ENCODE results near the gene PIK3R2. TPM values are rescaled to one million over a fixed set of nuclear protein-coding genes. Genes with fewer than 3 reads are reported as not detected.
A peak's percentile ranks its signal among the peaks of the same experiment; 100 is the strongest.

The PIK3R2 gene
- total and polyA plus RNA-seq, 2 of the 8 experiments (the other 6 are each of a cell fraction or from before 2014, with no cell fraction given) = 21.7 to 57.1 TPM

DNA sequence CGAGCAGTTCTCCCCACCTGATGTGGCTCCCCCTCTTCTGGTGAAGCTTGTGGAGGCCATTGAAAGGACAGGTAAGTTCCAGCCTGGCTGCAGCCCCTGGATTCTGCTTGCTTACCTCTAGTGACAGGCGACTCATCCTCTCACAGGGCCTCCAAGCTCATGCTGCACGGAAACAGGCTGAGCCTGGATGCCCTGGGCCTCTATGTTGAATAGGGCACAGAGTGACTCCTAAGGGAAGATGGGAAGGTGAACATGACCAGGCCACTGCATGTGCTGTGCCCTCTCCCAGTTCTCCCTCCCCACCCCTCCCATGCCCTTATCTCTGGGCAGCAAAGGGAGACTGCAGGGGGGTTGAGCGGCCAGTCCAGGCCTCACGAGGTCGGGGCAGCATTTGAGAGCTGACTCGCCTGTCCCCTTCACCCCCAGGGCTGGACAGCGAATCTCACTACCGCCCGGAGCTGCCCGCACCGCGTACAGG is 7.6 kb downstream of the PIK3R2 start:
- CTCF ChIA-PET (ENCODE audit: partially characterized antibody) = interaction anchor here (0.6 to 2.4 kb wide), 19 partner anchors 8 to 962 kb away, joined by 3 to 24 read pairs (median 3); no protein-coding TSS in a partner anchor
- no peak overlapping the region for H2BK20ac ChIP-seq (ENCODE audit: low read length)
- H2BK12ac ChIP-seq (ENCODE audit: low read depth, low read length) = peak overlapping the region; percentile 75; the same call in 1 of the 2 replicates
- no peak overlapping the region for H2BK5ac ChIP-seq (ENCODE audit: low read depth, low read length)
- peak overlapping the region in 2 of 4 experiments; percentile 14 to 40; a peak in 4 of 7 replicates for H3K9ac ChIP-seq (replicated peaks in 1 of 4; ENCODE audit: extremely low read depth in 1 of 4, low read depth in 3 of 4, low read length in 3 of 4)
- no peak for DNase-seq (ENCODE audit: low read depth in 1 of 2, low spot score in 2 of 2)
- no peak overlapping the region for H3K56ac ChIP-seq (replicated peaks; ENCODE audit: insufficient read length, low read depth, low read length)
- TF ChIP-seq KDM1A (IDR thresholded peaks at IDR 0.05; ENCODE audit: borderline replicate concordance, low read length) (0 out of 2 replicates have a peak, but pooled peaks have one; percentile 21), CBX8 (IDR thresholded peaks at IDR 0.05; ENCODE audit: borderline replicate concordance, low read depth, low read length) (no peak)
- H3K18ac ChIP-seq (ENCODE audit: extremely low read depth, low read length) = peak overlapping the region; percentile 60; the same call in 1 of the 2 replicates
- peak overlapping the region; percentile 84 for H4K8ac ChIP-seq (ENCODE audit: extremely low read depth, insufficient read depth, low read length)
- peak overlapping the region; percentile 7 to 63; a peak in 3 of 4 replicates for H3K4me2 ChIP-seq (ENCODE audit: insufficient read depth in 1 of 2, low read depth in 2 of 2, low read length in 2 of 2)
- peak overlapping the region in 1 of 4 experiments; percentile 45; a peak in 2 of 8 replicates for H3K4me3 ChIP-seq (ENCODE audit: extremely low read depth in 1 of 4, insufficient read depth in 2 of 4, low read depth in 3 of 4, low read length in 4 of 4)
- H2BK120ac ChIP-seq (replicated peaks; ENCODE audit: low read depth, low read length) = no peak overlapping the region
- H3K36me3 ChIP-seq (ENCODE audit: control insufficient read depth in 2 of 4, insufficient read depth in 4 of 4, low read length in 3 of 4) = peaks cover 2 to 26% (median 18%) of the 10 kb centered on the region in 4 experiments; a peak in 6 of 8 replicates
- peak overlapping the region; percentile 14 for H3K4ac ChIP-seq (replicated peaks; ENCODE audit: insufficient read length, low read depth, low read length)
- H4K5ac ChIP-seq (ENCODE audit: insufficient read length, low read depth, low read length) = peak overlapping the region; percentile 64
- H2AFZ ChIP-seq (ENCODE audit: low read length) = no peak overlapping the region
- H3K14ac ChIP-seq (ENCODE audit: insufficient read length) = no peak overlapping the region
- no peak overlapping the region for H3K27ac ChIP-seq (ENCODE audit: low read depth, low read length)
- WGBS, 2 experiments (ENCODE audit: extremely low coverage in 1 of 2, insufficient coverage in 1 of 2, insufficient read length in 1 of 2, insufficient replicate concordance in 2 of 2, low coverage in 1 of 2, low lambda C conversion rate in 2 of 2, missing lambda C conversion rate in 1 of 2) = 87% methylated on average over 12 of the region's 13 CpGs; no CpG with 5 or more reads in 1 of the 2 experiments
- peaks cover 0 to 10% (median 7%) of the 10 kb centered on the region in 4 experiments; a peak in 6 of 7 replicates for H3K4me1 ChIP-seq (replicated peaks in 1 of 4; ENCODE audit: control insufficient read depth in 3 of 4, insufficient read depth in 4 of 4, low read length in 3 of 4)
- no peak overlapping the region for H2BK15ac ChIP-seq (ENCODE audit: low read length)
- H3K23me2 ChIP-seq (ENCODE audit: low read depth, low read length) = peaks cover 3% of the 10 kb centered on the region
- no peak overlapping the region for H3K23ac ChIP-seq (ENCODE audit: insufficient read length)
- 0 out of 2 replicates have a peak overlapping the region, but pooled peaks have one; percentile 61 for H2AK5ac ChIP-seq (ENCODE audit: low read depth, low read length)
- H4K20me1 ChIP-seq (replicated peaks in 1 of 2; ENCODE audit: control insufficient read depth in 1 of 2, insufficient read depth in 2 of 2, low read length in 2 of 2) = peaks cover 2 to 19% of the 10 kb centered on the region in 2 experiments
- no peak for FAIRE-seq
- no peaks in the 10 kb centered on the region for H3K9me3 ChIP-seq (ENCODE audit: insufficient read depth in 2 of 2, low read depth in 1 of 2, low read length in 1 of 2)
- H3K79me1 ChIP-seq (ENCODE audit: low read depth, low read length) = 0 out of 2 replicates have a peak, but pooled peaks cover 2% of the 10 kb centered on the region
- POLR2A ChIA-PET (ENCODE audit: partially characterized antibody) = interaction anchor here (0.5 to 2.2 kb wide), 12 partner anchors 8 to 295 kb away, joined by 3 to 11 read pairs (median 3); partner anchors contain the start of gene IFI30
- no peak overlapping the region for H4K91ac ChIP-seq (replicated peaks; ENCODE audit: insufficient read length, low read length)
- H3K79me2 ChIP-seq (ENCODE audit: control insufficient read depth in 1 of 2, insufficient read depth in 2 of 2, low read length in 2 of 2) = no peaks in the 10 kb centered on the region
- H3K27me3 ChIP-seq (replicated peaks in 1 of 4; ENCODE audit: control insufficient read depth in 3 of 4, extremely low read depth in 1 of 4, insufficient read depth in 3 of 4, low read length in 3 of 4) = no peaks in the 10 kb centered on the region
